Measurements from ENCODE around the gene RASL12.
"Not testable (repeated sequence)": the region's sequence is repeated elsewhere in the genome, so short reads cannot be mapped to it uniquely, and the experiment has no call there.

Gene RASL12

GRCh38 chr15:65075607-65076395 lies 8.0 kb upstream of the RASL12 start:
- not testable (repeated sequence) for DNase-seq (ENCODE audit: low read depth in 2 of 3, low spot score in 2 of 3)

DNA sequence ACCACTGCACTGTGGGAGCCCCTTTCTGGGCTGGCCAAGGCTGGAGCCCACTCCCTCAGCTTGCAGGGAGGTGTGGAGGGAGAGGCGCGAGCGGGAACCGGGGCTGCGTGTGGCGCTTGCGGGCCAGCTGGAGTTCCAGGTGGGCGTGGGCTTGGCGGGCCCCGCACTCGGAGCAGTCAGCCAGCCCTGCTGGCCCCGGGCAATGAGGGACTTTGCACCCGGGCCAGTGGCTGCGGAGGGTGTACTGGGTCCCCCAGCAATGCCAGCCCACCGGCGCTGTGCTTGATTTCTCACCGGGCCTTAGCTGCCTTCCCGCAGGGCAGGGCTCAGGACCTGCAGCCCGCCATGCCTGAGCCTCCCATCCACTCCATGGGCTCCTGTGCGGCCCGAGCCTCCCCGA lies 7.2 kb upstream of the RASL12 start:
- DNase-seq (ENCODE audit: low read depth in 2 of 3, low spot score in 2 of 3): not testable (repeated sequence)

DNA sequence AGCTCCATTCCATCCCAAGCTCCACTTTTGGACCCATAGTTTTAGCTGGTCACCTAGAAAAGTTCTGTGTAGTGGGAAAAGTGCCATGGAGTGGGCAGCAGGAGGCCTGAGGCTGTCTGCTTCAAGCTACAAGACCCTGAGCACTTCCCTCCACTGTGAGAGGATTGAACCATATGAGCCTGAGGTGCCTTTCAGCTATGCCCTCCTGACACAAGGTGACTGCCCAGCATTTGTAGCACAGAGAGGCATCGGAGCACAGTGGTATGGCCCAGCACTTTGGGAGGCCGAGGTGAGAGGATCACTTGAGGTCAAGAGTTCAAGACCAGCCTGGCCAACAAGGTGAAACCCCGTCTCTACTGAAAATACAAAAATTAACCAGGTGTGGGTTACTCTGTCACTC lies 4.8 kb upstream of the RASL12 start:
- DNase-seq (ENCODE audit: low read depth in 2 of 3, low spot score in 2 of 3): no peak

DNA sequence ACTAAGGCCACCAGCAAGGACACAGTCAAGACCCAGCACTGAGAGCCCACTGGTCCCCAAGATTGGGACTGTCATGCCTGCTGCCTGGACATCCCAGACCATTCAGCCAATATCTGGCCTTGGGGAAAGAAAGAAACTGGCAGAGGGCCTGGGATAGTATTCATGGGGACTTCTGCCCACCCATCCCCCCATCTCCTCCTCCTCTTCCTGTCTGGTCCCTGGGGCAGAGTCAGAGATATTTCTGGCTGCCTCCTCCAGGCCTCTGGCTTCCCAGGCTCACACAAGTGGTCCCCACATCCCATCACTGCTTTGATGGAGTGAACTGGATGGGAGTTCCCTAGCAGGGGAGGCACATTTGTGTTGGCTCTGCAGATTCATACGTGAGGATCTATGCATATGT lies 4.2 kb upstream of the RASL12 start:
- no peak for DNase-seq (ENCODE audit: low read depth in 2 of 3, low spot score in 2 of 3)

DNA sequence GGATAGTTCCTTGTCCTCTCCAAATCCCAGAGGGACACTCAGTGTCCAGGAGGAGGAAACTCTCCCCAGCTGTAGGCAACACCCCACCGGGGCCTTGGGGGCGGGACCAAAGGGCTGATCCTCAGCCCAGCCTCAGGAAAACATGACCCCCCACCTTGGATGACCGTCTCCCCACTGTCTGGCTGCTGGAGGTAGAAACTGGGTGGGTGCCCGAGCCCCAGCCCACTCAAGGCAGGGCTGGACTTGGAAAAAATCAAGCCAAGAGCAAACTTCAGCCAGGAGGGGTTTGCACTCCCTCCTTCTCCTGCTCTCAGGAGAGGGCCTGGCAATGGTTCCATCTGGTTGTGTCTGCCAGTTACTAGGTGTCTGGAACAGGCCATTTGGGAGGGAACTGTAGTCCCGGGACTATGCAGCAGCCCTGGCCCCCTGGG lies 3.6 kb upstream of the RASL12 start:
- DNase-seq (ENCODE audit: low read depth in 2 of 3, low spot score in 2 of 3): no peak

DNA sequence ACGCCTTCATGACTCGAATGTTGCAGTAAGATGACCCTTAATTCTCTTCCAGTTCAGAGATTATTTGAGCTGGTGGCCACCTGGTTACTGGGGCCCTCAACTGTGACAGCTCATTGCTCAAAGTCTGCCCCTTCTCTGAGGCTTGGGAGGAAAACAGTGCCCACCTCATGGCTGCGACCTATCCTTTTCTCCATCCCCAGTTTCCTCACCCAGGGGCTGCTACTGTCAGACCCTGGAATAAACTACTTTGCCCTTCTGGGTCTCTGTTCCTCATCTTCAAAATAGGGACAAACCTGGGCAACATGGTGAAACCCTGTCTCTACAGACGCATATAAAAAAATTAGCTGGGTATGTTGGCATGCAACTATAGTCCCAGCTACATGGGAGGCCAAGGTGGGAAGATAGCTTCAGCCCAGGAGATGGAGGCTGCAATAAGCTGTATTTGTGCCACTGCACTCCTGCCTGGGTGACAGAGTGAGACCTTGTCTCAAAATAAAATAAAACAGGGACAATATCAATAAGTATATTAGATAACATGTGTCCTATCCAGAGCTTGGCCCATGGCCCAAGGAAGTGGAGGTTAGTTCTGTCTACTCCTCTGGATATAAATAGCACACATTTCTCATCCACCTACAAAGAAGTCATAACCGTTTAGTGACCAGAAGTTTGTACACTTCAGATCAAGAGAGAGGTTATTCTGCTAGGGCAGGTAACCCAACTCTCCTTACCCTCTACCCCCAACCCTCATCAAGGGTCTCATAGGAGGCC lies 2.2 kb upstream of the RASL12 start:
- DNase-seq (ENCODE audit: low read depth in 2 of 3, low spot score in 2 of 3): no peak

- no peak for DNase-seq (ENCODE audit: low read depth in 2 of 3, low spot score in 2 of 3)
Observed at GRCh38 chr15:65069179-65069578, 1.4 kb upstream of the RASL12 start.

DNA sequence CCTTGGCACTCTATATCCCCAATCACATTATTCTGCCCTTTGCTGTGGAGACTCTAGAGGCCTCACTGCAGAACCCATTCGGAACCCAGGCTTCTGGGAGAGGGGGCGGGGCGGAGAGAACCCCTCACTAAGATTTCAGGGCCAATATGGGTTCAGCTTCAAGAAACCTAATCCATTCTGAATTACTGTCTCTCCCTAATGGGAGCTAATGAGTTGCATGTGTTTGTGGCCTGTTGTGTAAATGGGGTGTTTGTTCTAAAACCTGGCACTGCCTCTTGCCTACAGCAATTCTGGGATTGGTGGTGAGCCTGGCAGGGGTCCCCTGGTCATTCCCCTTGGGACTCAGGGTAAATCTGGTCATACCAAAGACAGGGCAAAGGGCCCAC lies 605 bp upstream of the RASL12 start:
- DNase-seq (ENCODE audit: low read depth in 2 of 3, low spot score in 2 of 3): no peak

DNA sequence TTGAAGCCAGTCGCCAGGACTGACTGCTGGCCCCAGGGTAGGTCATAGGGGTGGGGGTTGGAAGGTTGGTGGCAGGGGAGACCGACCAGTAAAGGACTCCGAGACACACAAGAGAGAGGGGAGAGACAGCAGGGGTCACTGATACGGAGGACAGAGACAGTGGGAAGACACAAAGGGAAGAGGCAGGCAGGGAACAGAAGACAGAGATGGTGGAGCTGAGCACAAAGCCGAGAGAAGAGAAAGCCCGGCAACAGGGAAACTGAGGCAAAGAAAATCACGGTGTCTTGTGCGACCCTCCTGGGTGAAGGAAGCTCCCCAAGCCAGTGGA lies 510 bp downstream of the RASL12 start:
- no peak for DNase-seq (ENCODE audit: low read depth in 2 of 3, low spot score in 2 of 3)

GRCh38 chr15:65066635-65067316 lies 1.0 kb downstream of the RASL12 start:
- DNase-seq (ENCODE audit: low read depth in 2 of 3, low spot score in 2 of 3): no peak

GRCh38 chr15:65066001-65066634 lies 1.7 kb downstream of the RASL12 start:
- no peak for DNase-seq (ENCODE audit: low read depth in 2 of 3, low spot score in 2 of 3)

- no peak for DNase-seq (ENCODE audit: low read depth in 2 of 3, low spot score in 2 of 3)
Observed at GRCh38 chr15:65062726-65063125, 5.1 kb downstream of the RASL12 start.

GRCh38 chr15:65062061-65062460 lies 5.7 kb downstream of the RASL12 start:
- DNase-seq (ENCODE audit: low read depth in 2 of 3, low spot score in 2 of 3): no peak

GRCh38 chr15:65060641-65061397 lies 7.0 kb downstream of the RASL12 start:
- DNase-seq (ENCODE audit: low read depth in 2 of 3, low spot score in 2 of 3): no peak

DNA sequence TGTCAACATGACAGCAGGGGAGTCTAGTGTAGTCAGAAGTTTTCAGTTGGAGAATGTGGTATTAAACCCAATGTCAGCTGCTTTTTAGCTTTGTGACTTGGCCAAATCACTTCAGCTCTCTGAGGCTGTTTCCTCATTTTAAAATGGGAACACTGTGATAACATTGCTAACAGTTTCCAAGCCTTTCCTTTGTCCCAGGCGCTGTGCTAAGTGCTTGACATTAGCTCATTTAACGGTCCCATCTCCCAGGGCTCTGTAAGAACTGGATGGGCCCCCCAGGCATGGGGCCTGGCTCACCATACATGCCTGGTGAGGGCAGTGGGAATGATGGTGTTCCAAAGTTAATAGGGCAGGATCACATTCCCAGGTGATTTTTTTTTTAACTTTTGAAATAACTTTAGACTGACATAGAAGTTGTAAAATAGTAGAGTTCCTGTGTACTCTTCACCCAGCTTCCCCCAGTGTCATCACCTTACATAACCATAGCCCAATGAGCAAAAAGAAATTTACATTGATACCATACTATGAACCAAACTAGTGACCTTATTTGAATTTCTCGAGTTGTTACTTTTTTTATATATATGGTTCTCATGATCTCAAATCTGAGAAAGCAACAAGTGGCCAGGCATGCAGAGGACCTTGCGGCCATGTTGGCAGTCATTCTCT lies 7.7 kb downstream of the RASL12 start:
- no peak for DNase-seq (ENCODE audit: low read depth in 2 of 3, low spot score in 2 of 3)

GRCh38 chr15:65059369-65059750 lies 8.4 kb downstream of the RASL12 start:
- no peak for DNase-seq (ENCODE audit: low read depth in 2 of 3, low spot score in 2 of 3)

DNA sequence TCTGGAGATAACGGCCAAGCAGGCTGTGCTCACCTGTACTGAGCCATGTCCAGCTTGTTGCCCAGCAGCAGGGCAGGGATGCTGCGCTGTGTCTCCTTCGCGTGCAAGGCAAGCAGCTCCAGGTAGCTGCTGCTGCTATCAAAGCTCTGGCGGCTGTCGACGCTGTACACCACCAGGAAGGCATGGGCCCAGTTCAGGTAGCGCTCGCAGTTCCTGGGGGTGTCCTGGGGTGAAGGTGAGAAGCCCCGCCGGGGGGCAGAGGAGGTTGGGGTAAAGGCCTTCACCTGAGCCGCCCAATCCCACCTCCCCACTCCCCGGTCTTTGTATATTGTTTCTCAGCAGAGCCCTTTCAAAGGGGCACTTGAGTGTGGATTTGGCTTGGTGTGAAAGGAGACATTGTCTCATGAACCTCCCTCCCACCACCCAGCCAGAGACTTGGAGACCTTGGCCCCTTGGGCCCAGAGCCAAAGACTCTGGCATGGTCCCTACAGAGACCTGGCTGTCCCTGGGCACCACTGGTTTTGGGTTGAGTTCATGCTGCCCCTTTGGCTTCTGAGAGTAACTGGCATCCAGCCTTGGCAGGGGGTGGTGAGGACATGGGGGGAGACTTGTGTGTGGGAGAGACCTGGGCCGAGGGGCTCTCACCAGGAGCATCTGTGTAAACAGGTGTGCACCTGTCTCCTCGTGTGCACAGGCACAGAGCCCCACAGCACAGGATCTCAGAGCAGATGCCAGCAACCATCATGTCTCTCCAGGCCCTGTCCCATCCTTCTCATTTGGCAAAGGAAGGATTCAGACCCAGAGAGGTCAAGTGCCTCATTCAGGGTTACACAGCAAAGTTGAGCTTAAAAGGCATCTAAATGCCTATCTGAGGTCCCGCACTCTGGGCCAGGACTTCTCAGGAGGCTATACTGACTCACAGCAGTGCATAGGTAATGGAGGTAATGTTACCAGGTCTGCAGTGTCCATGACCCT lies 9.1 kb downstream of the RASL12 start:
- no peak for DNase-seq (ENCODE audit: low read depth in 2 of 3, low spot score in 2 of 3)

- DNase-seq (ENCODE audit: low read depth in 2 of 3, low spot score in 2 of 3): no peak
Observed at GRCh38 chr15:65057549-65057940, 10.2 kb downstream of the RASL12 start.

GRCh38 chr15:65056868-65057548 lies 10.8 kb downstream of the RASL12 start:
- no peak for DNase-seq (ENCODE audit: low read depth in 2 of 3, low spot score in 2 of 3)

All from activated CD8-positive, alpha-beta memory T cell treated with anti-CD3 and anti-CD28 coated beads for 48 hours (primary cell).